GM19239 (cell line): Measurements from ENCODE around the gene SH2D4B.

ENCODE experiments used
- DNase-seq: peaks from one replicate; pipeline ENCODE4 v3.0.0; 2011; ENCODE audit warnings: low spot score; ENCODE audit not compliant: insufficient read length
- FAIRE-seq: peaks from 2 replicates; lab custom pipeline; 2011; peaks lifted over from hg19 to GRCh38; lab: Jason Lieb, UNC

SH2D4B gene

GRCh38 chr10:80614576-80615416 lies 77.1 kb downstream of the SH2D4B start:
- DNase-seq = no peak
- FAIRE-seq = no peak

- DNase-seq = no peak
- no peak for FAIRE-seq
Measured at GRCh38 chr10:80617807-80618206, 80.1 kb downstream of the SH2D4B start.

GRCh38 chr10:80619036-80619435 lies 81.3 kb downstream of the SH2D4B start:
- FAIRE-seq (no peak), DNase-seq (no peak)

GRCh38 chr10:80622153-80622552 lies 84.5 kb downstream of the SH2D4B start:
- DNase-seq = no peak
- FAIRE-seq = no peak

- DNase-seq (no peak), FAIRE-seq (no peak)
Measured at GRCh38 chr10:80630324-80630723, 92.6 kb downstream of the SH2D4B start.

- DNase-seq (no peak), FAIRE-seq (no peak)
Measured at GRCh38 chr10:80632742-80633141, 95.0 kb downstream of the SH2D4B start.

GRCh38 chr10:80633383-80633860 lies 95.7 kb downstream of the SH2D4B start:
- DNase-seq (no peak), FAIRE-seq (no peak)

GRCh38 chr10:80633910-80634309 lies 96.2 kb downstream of the SH2D4B start:
- FAIRE-seq (no peak), DNase-seq (no peak)

- DNase-seq (no peak), FAIRE-seq (no peak)
Measured at GRCh38 chr10:80642661-80643060, 105.0 kb downstream of the SH2D4B start.

- FAIRE-seq (no peak), DNase-seq (no peak)
Measured at GRCh38 chr10:80646366-80646765, 108.7 kb downstream of the SH2D4B start.

GRCh38 chr10:80647173-80647833 lies 109.6 kb downstream of the SH2D4B start:
- FAIRE-seq = no peak
- DNase-seq = no peak

GRCh38 chr10:80648106-80648505 lies 110.4 kb downstream of the SH2D4B start:
- no peak for DNase-seq
- FAIRE-seq = no peak

GRCh38 chr10:80649183-80649582 lies 111.5 kb downstream of the SH2D4B start:
- FAIRE-seq = no peak

GRCh38 chr10:80655898-80656297 lies 118.2 kb downstream of the SH2D4B start:
- DNase-seq (no peak), FAIRE-seq (no peak)

More at GRCh38 chr10:80649183-80649582, 111.5 kb downstream of the SH2D4B start:
- DNase-seq = no peak

GRCh38 chr10:80658068-80658467 lies 120.4 kb downstream of the SH2D4B start:
- FAIRE-seq = no peak
- no peak for DNase-seq

GRCh38 chr10:80659289-80659688 lies 121.6 kb downstream of the SH2D4B start:
- DNase-seq = no peak
- FAIRE-seq = no peak

GRCh38 chr10:80660266-80660665 lies 122.6 kb downstream of the SH2D4B start:
- FAIRE-seq (no peak), DNase-seq (no peak)

GRCh38 chr10:80660736-80661135 lies 123.0 kb downstream of the SH2D4B start:
- DNase-seq = no peak
- no peak for FAIRE-seq

- no peak for DNase-seq
- FAIRE-seq = no peak
Measured at GRCh38 chr10:80661526-80661925, 123.8 kb downstream of the SH2D4B start.

GRCh38 chr10:80662429-80663261 lies 124.9 kb downstream of the SH2D4B start:
- FAIRE-seq (peak; percentile 60), DNase-seq (peak; percentile 39)
